AG04449 (cell line): ENCODE results near the gene TMEM14A.
"Not testable (repeated sequence)": the region's sequence is repeated elsewhere in the genome, so short reads cannot be mapped to it uniquely, and the experiment has no call there.

ENCODE experiments used
- CTCF ChIA-PET: fragments of 350-600 bp; formaldehyde crosslinking; extraction: SDS; loops from one replicate; lab custom pipeline; 2021; ENCODE audit warnings: antibody characterized with exemption; lab: Yijun Ruan, JAX
- POLR2A ChIA-PET: fragments of 400-600, 350-600 bp; formaldehyde crosslinking; extraction: SDS; loops from one replicate; lab custom pipeline; 2020; ENCODE audit warnings: antibody characterized with exemption, inconsistent platforms; lab: Yijun Ruan, JAX
- DNase-seq: peaks from one replicate; pipeline ENCODE4 v3.0.0-alpha.2; 2010; ENCODE audit warnings: low read depth, low spot score
- H3K4me3 ChIP-seq: 2 replicates; pipeline ENCODE4 v1.5.1; 2011; ENCODE audit warnings: low read depth, mild to moderate bottlenecking, control low read depth, low read length
- TF ChIP-seq, protein P1 (sequence below): IDR thresholded peaks from one replicate; pipeline ENCODE4 v1.5.1; 2011; ENCODE audit warnings: mild to moderate bottlenecking, moderate library complexity, low read length, control low read depth, inconsistent platforms; ENCODE audit not compliant: insufficient read depth; ENCODE audit errors: missing control alignments

TMEM14A gene

DNA sequence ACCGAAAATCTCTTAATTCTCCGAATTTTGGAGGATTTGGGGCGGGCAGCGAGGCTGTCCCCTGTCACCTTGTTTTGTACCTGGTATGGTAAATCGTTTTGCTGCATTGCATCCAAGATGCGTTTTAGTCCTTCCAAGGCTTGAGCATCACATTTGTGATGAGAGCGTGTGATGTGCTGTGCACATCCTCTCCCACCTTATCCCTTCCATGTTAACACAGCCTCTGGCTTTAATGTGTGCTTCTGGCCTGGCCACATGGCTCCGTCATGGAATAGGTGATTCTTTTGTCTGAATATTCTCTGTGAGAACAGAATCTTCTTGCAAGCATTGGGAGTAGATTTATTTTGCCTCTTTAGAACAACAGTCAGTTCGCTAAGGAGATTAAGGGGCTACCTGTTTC is 763 bp downstream of the TMEM14A start:
- H3K4me3 ChIP-seq, result peak overlapping the region; percentile 87
- CTCF ChIA-PET, result interaction anchor here (0.9 to 1.7 kb wide), 6 partner anchors 9 to 392 kb away, joined by 3 to 7 read pairs (median 4); no protein-coding TSS in a partner anchor

DNA sequence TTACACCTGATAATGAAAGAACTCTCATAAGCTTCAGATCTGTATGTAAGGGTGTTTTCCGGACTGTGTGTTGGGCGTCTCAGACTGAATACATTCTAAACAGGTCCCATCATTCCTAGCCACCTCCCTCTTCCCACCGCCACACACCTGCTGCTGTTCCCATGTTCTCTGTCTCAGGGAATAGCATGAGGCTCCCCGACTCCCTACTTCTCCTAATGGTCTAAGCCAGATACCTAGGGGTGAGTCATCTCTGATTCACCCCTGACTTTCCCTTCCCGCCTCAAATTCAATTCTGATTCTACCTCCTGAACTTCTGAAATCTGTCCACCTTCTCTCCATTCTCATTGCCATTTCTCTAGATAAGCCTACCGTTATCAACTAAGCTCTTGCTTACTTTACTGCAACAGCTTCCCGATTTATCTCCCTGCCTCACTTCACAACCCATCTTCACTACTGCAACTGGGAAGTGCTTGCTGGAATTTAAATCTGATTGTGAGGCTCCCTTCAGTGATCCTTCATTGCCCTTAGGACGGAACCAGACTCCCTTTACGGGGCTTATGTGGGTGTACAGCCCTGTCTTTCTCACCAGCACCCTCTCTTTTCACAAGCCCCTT is 1.6 kb downstream of the TMEM14A start:
- TF ChIP-seq, protein P1, sequence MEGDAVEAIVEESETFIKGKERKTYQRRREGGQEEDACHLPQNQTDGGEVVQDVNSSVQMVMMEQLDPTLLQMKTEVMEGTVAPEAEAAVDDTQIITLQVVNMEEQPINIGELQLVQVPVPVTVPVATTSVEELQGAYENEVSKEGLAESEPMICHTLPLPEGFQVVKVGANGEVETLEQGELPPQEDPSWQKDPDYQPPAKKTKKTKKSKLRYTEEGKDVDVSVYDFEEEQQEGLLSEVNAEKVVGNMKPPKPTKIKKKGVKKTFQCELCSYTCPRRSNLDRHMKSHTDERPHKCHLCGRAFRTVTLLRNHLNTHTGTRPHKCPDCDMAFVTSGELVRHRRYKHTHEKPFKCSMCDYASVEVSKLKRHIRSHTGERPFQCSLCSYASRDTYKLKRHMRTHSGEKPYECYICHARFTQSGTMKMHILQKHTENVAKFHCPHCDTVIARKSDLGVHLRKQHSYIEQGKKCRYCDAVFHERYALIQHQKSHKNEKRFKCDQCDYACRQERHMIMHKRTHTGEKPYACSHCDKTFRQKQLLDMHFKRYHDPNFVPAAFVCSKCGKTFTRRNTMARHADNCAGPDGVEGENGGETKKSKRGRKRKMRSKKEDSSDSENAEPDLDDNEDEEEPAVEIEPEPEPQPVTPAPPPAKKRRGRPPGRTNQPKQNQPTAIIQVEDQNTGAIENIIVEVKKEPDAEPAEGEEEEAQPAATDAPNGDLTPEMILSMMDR, result no peak
- ChIA-PET POLR2A (interaction anchor here (0.6 kb wide), 1 partner anchor 34 kb away, joined by 3 read pairs; no protein-coding TSS in a partner anchor), CTCF (interaction anchor here (0.9 to 3.6 kb wide), 6 partner anchors 7 to 391 kb away, joined by 3 to 13 read pairs (median 4); no protein-coding TSS in a partner anchor)

More for the DNA sequence above, 763 bp downstream of the TMEM14A start:
- POLR2A ChIA-PET, result no interaction called here
- no peak for DNase-seq
- TF ChIP-seq, protein P1, result no peak

DNA sequence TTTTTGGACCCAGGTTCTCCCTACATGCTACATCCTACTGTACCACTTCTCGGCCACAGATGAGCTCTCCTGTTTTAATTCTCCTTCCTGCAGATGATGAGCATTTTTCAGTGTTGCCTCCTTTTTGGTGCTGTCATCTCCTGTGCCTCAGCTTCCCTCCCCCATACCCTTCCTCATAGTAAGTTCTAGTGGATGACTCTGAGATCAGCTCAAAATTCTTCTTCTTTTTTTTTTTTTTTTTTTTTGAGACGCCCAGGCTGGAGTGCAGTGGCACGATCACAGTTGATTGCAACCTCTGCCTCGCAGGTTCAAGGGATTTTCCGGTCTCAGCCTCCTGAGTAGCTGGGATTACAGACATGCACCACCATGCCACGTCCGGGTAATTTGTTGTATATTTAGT is 3.8 kb downstream of the TMEM14A start:
- TF ChIP-seq, protein P1, result no peak
- ChIA-PET POLR2A (no interaction called here), CTCF (interaction anchor here (0.8 to 3.6 kb wide), 9 partner anchors 11 to 388 kb away, joined by 3 to 13 read pairs (median 3); no protein-coding TSS in a partner anchor)
- DNase-seq, result no peak
- H3K4me3 ChIP-seq, result no peak overlapping the region

More for the DNA sequence above, 1.6 kb downstream of the TMEM14A start:
- no peak overlapping the region; the same call in 1 of the 2 replicates for H3K4me3 ChIP-seq
- DNase-seq, result no peak

DNA sequence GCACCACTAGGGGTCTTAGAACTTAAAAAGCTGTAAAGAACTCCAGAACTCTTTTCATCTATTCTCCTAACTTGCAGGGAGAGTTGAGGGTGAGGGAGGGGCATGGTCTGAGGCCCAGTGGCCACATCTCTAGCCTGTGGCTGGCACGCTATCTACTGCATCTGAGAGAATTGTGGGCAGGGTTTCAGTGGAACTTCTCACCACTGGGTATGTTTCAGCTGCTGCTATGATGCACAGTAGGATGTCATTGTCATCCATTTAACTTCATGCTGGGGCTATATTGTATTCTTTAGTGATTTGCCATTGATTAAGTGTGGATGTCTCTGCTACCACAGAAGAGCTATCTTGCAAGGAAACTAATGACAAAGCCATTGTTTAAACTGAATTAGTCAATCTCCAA is 4.5 kb downstream of the TMEM14A start:
- CTCF ChIA-PET, result interaction anchor here (1.1 to 3.6 kb wide), 6 partner anchors 10 to 389 kb away, joined by 3 to 13 read pairs (median 4); no protein-coding TSS in a partner anchor
- H3K4me3 ChIP-seq, result no peak overlapping the region
- POLR2A ChIA-PET, result no interaction called here
- TF ChIP-seq, protein P1, result no peak
- DNase-seq, result no peak

DNA sequence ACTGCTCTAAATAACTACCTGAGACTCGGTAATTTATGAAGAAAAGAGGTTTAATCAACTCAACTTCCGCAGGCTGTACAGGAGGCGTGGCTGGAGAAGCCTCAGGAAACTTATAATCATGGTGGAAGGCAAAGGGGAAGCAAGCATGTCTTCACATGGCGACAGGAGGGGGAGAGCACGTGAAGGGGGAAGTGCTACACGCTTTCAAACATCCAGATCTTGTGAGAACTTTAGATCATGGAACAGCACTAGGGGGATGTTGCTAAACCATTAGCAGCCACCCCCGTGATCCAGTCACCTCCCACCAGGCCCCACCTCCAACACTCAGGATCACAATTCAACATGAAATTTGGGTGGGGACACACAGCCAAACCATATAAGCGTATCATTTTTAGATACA is 5.7 kb downstream of the TMEM14A start:
- CTCF ChIA-PET, H3K4me3 ChIP-seq, POLR2A ChIA-PET, DNase-seq: not testable (repeated sequence)

DNA sequence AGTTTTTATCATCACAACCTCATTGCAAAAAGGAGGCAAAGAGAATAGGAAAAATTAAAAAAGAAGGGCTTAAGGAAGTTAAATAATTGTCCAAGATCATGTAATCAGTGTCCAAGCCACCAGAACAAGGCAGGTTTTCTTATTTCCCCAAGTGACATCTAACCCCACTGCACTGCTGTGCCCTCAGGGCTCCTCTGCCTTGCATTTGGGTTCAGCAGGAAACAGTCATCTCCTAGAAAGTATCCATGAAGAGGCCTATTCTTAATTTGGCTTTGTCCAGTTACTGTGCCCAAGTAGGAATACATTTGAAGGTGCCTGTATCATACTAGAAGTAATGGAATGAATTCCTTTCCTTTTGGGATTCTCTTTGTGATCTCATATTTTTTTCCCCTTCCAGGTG is 10.5 kb downstream of the TMEM14A start:
- ChIA-PET POLR2A (no interaction called here), CTCF (interaction anchor here (1.9 kb wide), 1 partner anchor 43 kb away, joined by 5 read pairs; no protein-coding TSS in a partner anchor)
- TF ChIP-seq, protein P1, result no peak
- DNase-seq, result no peak
- no peak overlapping the region for H3K4me3 ChIP-seq
